OCI-M2 (cell line): ENCODE results near the gene SYNJ2.

Experiments
- DNase-seq: peaks from one replicate; lab custom pipeline; 2025; ENCODE audit not compliant: unreplicated experiment; lab: John Stamatoyannopoulos, UW

Gene SYNJ2

GRCh38 chr6:158010591-158011477, 29.2 kb downstream of the SYNJ2 start:
- DNase-seq = no peak

- DNase-seq = no peak
These were observed 29.8 kb downstream of the SYNJ2 start for GRCh38 chr6:158011478-158011920.

- DNase-seq = no peak
These were observed 30.4 kb downstream of the SYNJ2 start for GRCh38 chr6:158011980-158012566.

- DNase-seq = no peak
These were observed 32.3 kb downstream of the SYNJ2 start for GRCh38 chr6:158013904-158014504.

GRCh38 chr6:158014505-158015187, 33.0 kb downstream of the SYNJ2 start:
- no peak for DNase-seq

DNA sequence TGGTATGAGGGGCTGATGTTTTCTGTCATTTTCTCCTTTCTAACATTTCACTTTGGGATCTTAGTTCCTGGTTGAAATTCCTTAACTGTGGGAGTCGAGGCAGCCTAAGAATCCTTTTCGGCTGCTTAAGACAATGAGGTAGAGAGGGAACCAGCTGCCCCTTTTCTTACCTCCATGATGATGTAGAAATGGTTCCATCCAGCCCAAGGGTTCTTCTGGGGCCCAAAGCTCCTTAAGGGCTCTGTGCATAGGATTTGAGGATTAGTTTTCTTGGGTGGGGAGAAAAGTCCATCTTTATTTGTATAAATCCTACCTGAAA, 33.5 kb downstream of the SYNJ2 start:
- DNase-seq = no peak

- no peak for DNase-seq
These were observed 35.1 kb downstream of the SYNJ2 start for GRCh38 chr6:158016571-158017383.

DNA sequence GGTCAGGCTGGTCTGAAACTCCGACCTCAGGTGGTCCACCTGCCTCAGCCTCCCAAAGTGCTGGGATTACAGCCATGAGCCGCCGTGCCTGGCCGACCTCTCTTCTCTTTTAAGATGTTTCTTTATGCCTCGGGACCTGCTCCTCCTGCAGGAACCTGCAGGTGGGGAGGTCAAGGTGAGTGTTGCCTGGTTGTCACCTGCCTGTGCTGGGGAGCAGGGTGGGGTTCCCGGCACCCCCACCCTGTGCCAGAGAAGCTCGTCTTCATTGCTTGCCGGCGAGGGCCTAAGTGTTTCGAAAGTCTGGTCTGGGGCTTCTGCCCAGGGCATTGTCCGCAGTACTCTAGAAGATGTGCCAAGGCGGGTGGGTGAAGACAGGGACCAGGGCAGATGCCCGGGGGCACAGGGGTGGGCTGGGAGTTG, 36.0 kb downstream of the SYNJ2 start:
- DNase-seq = no peak

GRCh38 chr6:158018041-158018771, 36.5 kb downstream of the SYNJ2 start:
- DNase-seq = no peak

- DNase-seq = no peak
These were observed 37.2 kb downstream of the SYNJ2 start for GRCh38 chr6:158018851-158019361.

GRCh38 chr6:158019416-158019815, 37.8 kb downstream of the SYNJ2 start:
- no peak for DNase-seq

DNA sequence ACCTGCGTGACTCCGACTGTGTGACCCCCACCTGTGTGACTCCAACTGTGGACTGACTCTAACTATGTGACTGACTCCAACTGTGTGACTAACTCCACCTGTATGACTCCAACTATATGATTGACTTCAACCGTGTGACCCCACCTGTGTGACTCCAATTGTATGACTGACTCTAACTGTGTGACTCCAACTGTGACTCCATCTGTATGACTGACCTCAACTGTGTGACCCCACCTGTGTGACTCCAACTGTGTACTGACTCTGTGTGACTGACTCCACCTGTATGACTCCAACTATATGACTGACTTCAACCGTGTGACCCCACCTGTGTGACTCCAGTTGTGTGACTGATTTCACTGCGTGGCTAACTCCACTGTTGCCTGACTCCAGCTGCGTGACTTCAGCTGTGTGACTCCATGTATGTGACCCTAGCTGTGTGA, 38.6 kb downstream of the SYNJ2 start:
- no peak for DNase-seq

- DNase-seq = no peak
These were observed 39.1 kb downstream of the SYNJ2 start for GRCh38 chr6:158020811-158021210.

GRCh38 chr6:158021376-158021775, 39.7 kb downstream of the SYNJ2 start:
- DNase-seq = no peak

GRCh38 chr6:158021814-158022748, 40.4 kb downstream of the SYNJ2 start:
- no peak for DNase-seq

- DNase-seq = no peak
These were observed 41.3 kb downstream of the SYNJ2 start for GRCh38 chr6:158022749-158023596.

- DNase-seq = no peak
These were observed 41.9 kb downstream of the SYNJ2 start for GRCh38 chr6:158023597-158023939.
